OCI-LY7 (cell line): ENCODE results near the gene NACC2. TPM values are rescaled to one million over a fixed set of nuclear protein-coding genes. Genes with fewer than 3 reads are reported as not detected.

Experiments
- BruUV-seq: library from RNA; stranded (reverse); fragments of 400-500 nt; replicated peaks from 2 replicates; lab custom pipeline; 2021; lab: Mats Ljungman, UMichigan
- CTCF ChIA-PET: fragments of 300-600 bp; sonication (Branson Sonifier 250); formaldehyde crosslinking; loops from one replicate; lab custom pipeline; 2022; ENCODE audit warnings: antibody characterized with exemption; ENCODE audit not compliant: unreplicated experiment; lab: Charles Lee
- POLR2A ChIA-PET: fragments of 300-600 bp; sonication (Branson Sonifier 250); formaldehyde crosslinking; loops from one replicate; lab custom pipeline; 2022; ENCODE audit warnings: antibody characterized with exemption; lab: Charles Lee
- DNase-seq: peaks from one replicate; pipeline ENCODE4 v3.0.0-alpha.2; 2015; ENCODE audit warnings: low spot score
- H2AFZ ChIP-seq: fragments of 200-600 bp; sonication (generic), shearing (Covaris generic); 2 replicates; pipeline ENCODE4 v1.6.1; 2014; ENCODE audit warnings: mild to moderate bottlenecking, antibody characterized with exemption, low read length, moderate library complexity
- H3K27ac ChIP-seq: fragments of 200-600 bp; sonication (generic); 2 replicates; pipeline ENCODE4 v1.5.1; 2014; ENCODE audit warnings: mixed run types, low read depth, mild to moderate bottlenecking, moderate library complexity, low read length, inconsistent platforms; ENCODE audit not compliant: poor library complexity, severe bottlenecking
- H3K36me3 ChIP-seq: fragments of 200-600 bp; sonication (generic); 2 replicates; pipeline ENCODE4 v1.6.1; 2014; ENCODE audit warnings: mild to moderate bottlenecking, antibody characterized with exemption, low read length, moderate library complexity, mixed read lengths; ENCODE audit not compliant: insufficient read depth
- H3K4me1 ChIP-seq: fragments of 200-600 bp; sonication (generic); 2 replicates; pipeline ENCODE4 v1.5.1; 2014; ENCODE audit warnings: mild to moderate bottlenecking, low read length; ENCODE audit not compliant: insufficient read depth, poor library complexity, severe bottlenecking
- H3K4me2 ChIP-seq: fragments of 200-600 bp; sonication (generic); 2 replicates; pipeline ENCODE4 v1.6.1; 2014; ENCODE audit warnings: mild to moderate bottlenecking, low read length
- H3K4me3 ChIP-seq: fragments of 200-600 bp; sonication (generic); 2 replicates; pipeline ENCODE4 v1.5.1; 2014; ENCODE audit warnings: mild to moderate bottlenecking, low read depth, low read length; ENCODE audit not compliant: poor library complexity, severe bottlenecking
- H3K79me2 ChIP-seq: fragments of 200-600 bp; sonication (generic); 2 replicates; pipeline ENCODE4 v1.6.1; 2016; ENCODE audit warnings: low read depth, mild to moderate bottlenecking, low read length, moderate library complexity, mixed read lengths; ENCODE audit not compliant: insufficient read depth
- H3K9me2 ChIP-seq: fragments of 200-600 bp; sonication (generic); 2 replicates; pipeline ENCODE4 v1.6.1; 2016; ENCODE audit warnings: mild to moderate bottlenecking, low read length, mixed read lengths; ENCODE audit not compliant: insufficient read depth
- H3K9me3 ChIP-seq: fragments of 200-600 bp; sonication (generic); 2 replicates; pipeline ENCODE4 v1.6.1; 2014; ENCODE audit warnings: mild to moderate bottlenecking, mixed run types, low read length, mixed read lengths
- H4K20me1 ChIP-seq: fragments of 200-600 bp; sonication (generic); 2 replicates; pipeline ENCODE4 v1.6.1; 2014; ENCODE audit warnings: mild to moderate bottlenecking, antibody characterized with exemption, low read length, moderate library complexity, mixed read lengths; ENCODE audit not compliant: insufficient read depth
- EZH2phosphoT487 ChIP-seq: fragments of 200-600 bp; sonication (generic); IDR thresholded peaks from 2 replicates; pipeline ENCODE4 v1.6.1; 2018; ENCODE audit warnings: low read depth, borderline replicate concordance, mild to moderate bottlenecking, mixed run types, antibody characterized with exemption, low read length, moderate library complexity, mixed read lengths
- intact Hi-C: fragments of 100-400 bp; cut with micrococcal nuclease; formaldehyde crosslinking; loops from one replicate; pipeline ENCODE4 v1.10.0; 2022; ENCODE audit not compliant: unreplicated experiment
- total RNA-seq, 2 experiments: library from RNA; depleted of rRNA in 1 of 2; stranded (reverse); fragments of >200 nt in 1 of 2; shearing (Covaris generic) in 1 of 2; gene quantifications; 2 replicates each; pipeline ENCODE4 v1.2.3, GENCODE V29; 2014 to 2022
- TF ChIP-seq, protein P1 (sequence below): fragments of 200-600 bp; sonication (generic); conservative IDR thresholded peaks from 2 replicates; pipeline ENCODE4 v1.5.1; 2014; ENCODE audit warnings: mild to moderate bottlenecking, antibody characterized with exemption, low read length, moderate library complexity, mixed read lengths

Gene NACC2
- total RNA-seq, 2 experiments from 2014 or later: 0.38 to 0.72 TPM

DNA sequence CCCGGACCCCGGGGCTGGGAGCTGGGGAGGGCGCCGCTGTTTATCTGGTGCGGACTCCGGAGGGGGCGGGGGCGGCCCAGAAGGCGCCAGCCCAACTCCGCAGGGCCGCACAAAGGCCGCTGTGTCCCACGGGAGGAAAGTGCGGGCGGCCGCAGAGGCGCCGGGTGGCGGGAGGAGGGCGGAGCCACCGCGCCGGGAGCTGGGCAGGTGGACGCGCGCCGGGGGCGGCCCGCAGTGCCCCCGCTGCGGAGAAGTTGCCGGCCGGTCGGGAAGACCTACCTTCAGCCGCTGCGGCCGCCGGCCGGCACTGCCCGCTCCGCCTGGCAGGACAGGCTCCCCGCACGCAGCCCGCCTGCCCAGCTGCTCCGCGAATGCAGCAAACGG lies 43.6 kb downstream of the NACC2 start:
- POLR2A ChIA-PET: no interaction called here
- no peaks in the 10 kb centered on the region for H3K36me3 ChIP-seq
- H3K4me1 ChIP-seq: no peaks in the 10 kb centered on the region
- H3K27ac ChIP-seq: no peak overlapping the region
- no peak overlapping the region for H3K4me3 ChIP-seq
- no peaks in the 10 kb centered on the region for H4K20me1 ChIP-seq
- CTCF ChIA-PET: interaction anchor here (0.6 kb wide), 1 partner anchor 43 kb away, joined by 6 read pairs; no protein-coding TSS in a partner anchor
- no peak for DNase-seq
- intact Hi-C loops: no loop called here
- BruUV-seq: no TSS peak
- no peaks in the 10 kb centered on the region for H3K79me2 ChIP-seq
- H2AFZ ChIP-seq: no peak overlapping the region
- no peaks in the 10 kb centered on the region for H3K9me2 ChIP-seq
- H3K4me2 ChIP-seq: no peak overlapping the region
- TF ChIP-seq, protein P1, sequence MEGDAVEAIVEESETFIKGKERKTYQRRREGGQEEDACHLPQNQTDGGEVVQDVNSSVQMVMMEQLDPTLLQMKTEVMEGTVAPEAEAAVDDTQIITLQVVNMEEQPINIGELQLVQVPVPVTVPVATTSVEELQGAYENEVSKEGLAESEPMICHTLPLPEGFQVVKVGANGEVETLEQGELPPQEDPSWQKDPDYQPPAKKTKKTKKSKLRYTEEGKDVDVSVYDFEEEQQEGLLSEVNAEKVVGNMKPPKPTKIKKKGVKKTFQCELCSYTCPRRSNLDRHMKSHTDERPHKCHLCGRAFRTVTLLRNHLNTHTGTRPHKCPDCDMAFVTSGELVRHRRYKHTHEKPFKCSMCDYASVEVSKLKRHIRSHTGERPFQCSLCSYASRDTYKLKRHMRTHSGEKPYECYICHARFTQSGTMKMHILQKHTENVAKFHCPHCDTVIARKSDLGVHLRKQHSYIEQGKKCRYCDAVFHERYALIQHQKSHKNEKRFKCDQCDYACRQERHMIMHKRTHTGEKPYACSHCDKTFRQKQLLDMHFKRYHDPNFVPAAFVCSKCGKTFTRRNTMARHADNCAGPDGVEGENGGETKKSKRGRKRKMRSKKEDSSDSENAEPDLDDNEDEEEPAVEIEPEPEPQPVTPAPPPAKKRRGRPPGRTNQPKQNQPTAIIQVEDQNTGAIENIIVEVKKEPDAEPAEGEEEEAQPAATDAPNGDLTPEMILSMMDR: no peak
- no peak for TF ChIP-seq EZH2phosphoT487
- no peaks in the 10 kb centered on the region for H3K9me3 ChIP-seq

DNA sequence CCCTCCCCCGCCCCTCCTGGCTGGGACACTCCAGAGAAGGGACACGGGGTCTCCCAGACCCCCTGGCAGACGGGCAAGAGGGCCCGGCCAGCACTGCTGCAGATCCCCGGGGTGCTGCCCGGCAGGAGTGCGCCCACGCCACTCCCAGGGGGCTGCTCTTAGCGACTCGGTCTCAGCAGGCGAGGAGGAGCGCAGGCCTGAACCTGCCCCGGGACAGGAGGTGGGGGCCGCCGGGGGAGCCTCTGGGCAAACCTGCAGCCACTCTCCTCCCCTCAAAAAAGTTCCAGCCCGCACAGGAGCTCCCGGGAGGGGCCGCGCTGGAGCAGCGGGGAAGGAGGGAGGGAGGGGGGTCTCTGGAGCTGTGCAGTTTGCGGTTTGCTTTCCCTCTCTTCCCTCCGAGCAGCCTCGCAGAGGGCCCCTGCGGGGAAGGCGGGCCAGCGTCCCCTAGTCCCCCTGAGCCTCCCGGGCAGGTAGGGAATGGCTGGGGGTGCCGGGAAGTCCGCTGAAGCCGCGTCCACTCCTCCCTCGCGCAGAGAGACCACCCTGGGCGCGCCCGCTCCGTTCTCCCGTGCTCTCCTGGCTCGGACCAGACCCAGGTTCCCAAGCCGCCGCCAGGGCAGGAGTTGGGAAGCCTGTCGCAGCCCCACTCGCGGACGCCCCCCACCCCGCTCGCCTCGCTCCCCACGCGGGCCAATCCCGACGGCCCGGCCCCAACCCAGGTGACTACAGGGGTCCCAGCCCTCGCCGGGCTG lies 44.2 kb downstream of the NACC2 start:
- no peak overlapping the region for H3K4me2 ChIP-seq
- BruUV-seq: no TSS peak
- ChIA-PET CTCF (interaction anchor here (0.6 kb wide), 1 partner anchor 42 kb away, joined by 6 read pairs; no protein-coding TSS in a partner anchor), POLR2A (no interaction called here)
- H3K27ac ChIP-seq: no peak overlapping the region
- no peaks in the 10 kb centered on the region for H3K9me3 ChIP-seq
- H3K4me3 ChIP-seq: no peak overlapping the region
- H3K9me2 ChIP-seq: no peaks in the 10 kb centered on the region
- no peak for DNase-seq
- intact Hi-C loops: no loop called here
- no peak for TF ChIP-seq EZH2phosphoT487
- TF ChIP-seq, protein P1: no peak
- H4K20me1 ChIP-seq: no peaks in the 10 kb centered on the region
- no peak overlapping the region for H2AFZ ChIP-seq
- H3K36me3 ChIP-seq: no peaks in the 10 kb centered on the region
- H3K4me1 ChIP-seq: no peaks in the 10 kb centered on the region
- no peaks in the 10 kb centered on the region for H3K79me2 ChIP-seq

DNA sequence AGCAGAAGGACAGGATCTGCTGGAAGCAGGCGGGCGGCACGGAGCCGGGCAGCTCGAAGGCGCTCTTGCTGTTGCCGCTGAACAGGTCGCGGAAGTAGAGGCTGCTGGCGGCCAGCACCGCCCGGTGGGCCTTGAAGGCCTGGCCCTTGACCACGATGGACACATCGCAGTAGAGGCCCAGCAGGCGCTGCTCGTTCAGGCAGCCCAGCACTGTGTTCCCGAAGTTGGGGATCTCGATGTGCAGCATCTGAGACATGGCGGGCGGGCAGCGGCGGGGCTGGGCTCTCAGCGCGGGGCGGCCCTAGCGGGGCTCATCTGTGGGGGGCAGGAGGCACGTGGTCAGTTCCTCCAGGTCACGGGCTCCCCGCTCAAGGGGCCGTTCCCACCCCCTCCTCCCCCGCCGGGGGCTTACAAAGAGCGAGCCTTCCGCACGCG lies 44.8 kb downstream of the NACC2 start:
- Histone ChIP-seq H3K9me2 (no peaks in the 10 kb centered on the region), H3K9me3 (no peaks in the 10 kb centered on the region), H3K4me3 (no peak overlapping the region), H3K27ac (no peak overlapping the region), H3K36me3 (no peaks in the 10 kb centered on the region), H2AFZ (no peak overlapping the region), H3K4me1 (no peaks in the 10 kb centered on the region), H3K79me2 (no peaks in the 10 kb centered on the region), H3K4me2 (no peak overlapping the region), H4K20me1 (no peaks in the 10 kb centered on the region)
- no peak for TF ChIP-seq EZH2phosphoT487
- TF ChIP-seq, protein P1: no peak
- BruUV-seq: no TSS peak
- DNase-seq: no peak
- CTCF ChIA-PET: no interaction called here
- POLR2A ChIA-PET: no interaction called here
- intact Hi-C loops: no loop called here
